HepG2 (cell line): ENCODE measurements around the gene NBEA. TPM values are rescaled to one million over a fixed set of nuclear protein-coding genes. Genes with fewer than 3 reads are reported as not detected.
A peak's percentile ranks its signal among the peaks of the same experiment; 100 is the strongest.

Experiments
- AKAP8 ChIP-seq: sonication (generic); formaldehyde crosslinking; IDR thresholded peaks from 2 replicates; pipeline ENCODE4 v1.5.1; 2020; ENCODE audit warnings: mild to moderate bottlenecking, missing genetic modification reagents
- ARNT ChIP-seq: fragments of 450-650 bp; IDR thresholded peaks from 2 replicates; pipeline ENCODE4 v1.6.1; 2017
- FOXK1 ChIP-seq: sonication (generic); formaldehyde crosslinking; IDR thresholded peaks from 2 replicates; pipeline ENCODE4 v1.4.0; 2020; ENCODE audit warnings: low read depth, missing genetic modification reagents, borderline replicate concordance
- GATA4 ChIP-seq: sonication (generic); IDR thresholded peaks from 2 replicates; pipeline ENCODE4 v1.6.1; 2016; ENCODE audit warnings: antibody characterized with exemption, low read depth, borderline replicate concordance
- MTF2 ChIP-seq: sonication (generic); formaldehyde crosslinking; IDR thresholded peaks from 2 replicates; pipeline ENCODE4 v1.5.0; 2020; ENCODE audit warnings: missing genetic modification reagents, borderline replicate concordance
- MYNN ChIP-seq: sonication (generic); formaldehyde crosslinking; IDR thresholded peaks from 2 replicates; pipeline ENCODE4 v1.4.0; 2020; ENCODE audit warnings: mild to moderate bottlenecking, low read depth, missing genetic modification reagents
- NR0B2 ChIP-seq: sonication (generic); formaldehyde crosslinking; IDR thresholded peaks from 2 replicates; pipeline ENCODE4 v1.4.0; 2020; ENCODE audit warnings: mild to moderate bottlenecking, missing genetic modification reagents
- POLR2AphosphoS2 ChIP-seq: IDR thresholded peaks from 2 replicates; pipeline ENCODE4 v1.6.1; 2011; ENCODE audit warnings: low read depth, low read length, improper control_type of control experiment
- SP140L ChIP-seq: sonication (generic); formaldehyde crosslinking; IDR thresholded peaks from 2 replicates; pipeline ENCODE4 v1.4.0; 2020; ENCODE audit warnings: missing genetic modification reagents, borderline replicate concordance
- SRSF4 ChIP-seq: fragments of 200-400 bp; formaldehyde crosslinking; IDR thresholded peaks from one replicate; pipeline ENCODE4 v1.6.1; 2018; ENCODE audit warnings: mild to moderate bottlenecking, low read depth, low read length, moderate library complexity; ENCODE audit not compliant: poor library complexity, severe bottlenecking
- ZBTB37 ChIP-seq: sonication (generic); formaldehyde crosslinking; IDR thresholded peaks from 2 replicates; pipeline ENCODE4 v1.4.0; 2020; ENCODE audit warnings: mild to moderate bottlenecking, missing genetic modification reagents
- ZFP36L1 ChIP-seq: sonication (generic); formaldehyde crosslinking; IDR thresholded peaks from 2 replicates; pipeline ENCODE4 v1.8.0; 2022; ENCODE audit warnings: mild to moderate bottlenecking, missing genetic modification reagents, moderate library complexity
- ZFP90 ChIP-seq: sonication (generic); formaldehyde crosslinking; IDR thresholded peaks from 2 replicates; pipeline ENCODE4 v1.8.0; 2022; ENCODE audit warnings: missing genetic modification reagents, mild to moderate bottlenecking, inconsistent platforms, borderline replicate concordance
- ZNF138 ChIP-seq: sonication (generic); formaldehyde crosslinking; IDR thresholded peaks from 2 replicates; pipeline ENCODE4 v1.5.0; 2020; ENCODE audit warnings: mild to moderate bottlenecking, low read depth, missing genetic modification reagents
- ZNF292 ChIP-seq: sonication (generic); formaldehyde crosslinking; IDR thresholded peaks from 2 replicates; pipeline ENCODE4 v1.8.1; 2022; ENCODE audit warnings: mild to moderate bottlenecking, low read depth, missing genetic modification reagents, borderline replicate concordance
- ZNF34 ChIP-seq: sonication (generic); formaldehyde crosslinking; IDR thresholded peaks from 2 replicates; pipeline ENCODE4 v1.4.0; 2020; ENCODE audit warnings: mild to moderate bottlenecking, missing genetic modification reagents, borderline replicate concordance
- ZNF546 ChIP-seq: sonication (generic); formaldehyde crosslinking; conservative IDR thresholded peaks from 2 replicates; pipeline ENCODE4 v1.8.1; 2023; ENCODE audit warnings: mild to moderate bottlenecking, missing genetic modification reagents
- ZNF589 ChIP-seq: sonication (generic); formaldehyde crosslinking; conservative IDR thresholded peaks from 2 replicates; pipeline ENCODE4 v1.8.0; 2022; ENCODE audit warnings: mild to moderate bottlenecking, moderate library complexity, missing genetic modification reagents
- polyA plus RNA-seq, 8 experiments: library from polyadenylated mRNA; depleted of rRNA in 3 of 8; stranded (reverse) in 7 of 8; unstranded in 1 of 8; fragments of >200 nt; fragmentation: Illumina TruSeq in 4 of 8; extraction: Trizol in 4 of 8; gene quantifications; 2 replicates each; pipeline versions ENCODE4 v1.2.1 to v1.2.3, GENCODE V29; 2011 to 2016; ENCODE audit warnings: low read depth in 4 of 8, missing spikeins in 1 of 8, mixed read lengths in 1 of 8; ENCODE audit not compliant: insufficient read depth in 1 of 8
- total RNA-seq, 5 experiments: library from RNA; depleted of rRNA; stranded (reverse); fragments of >200 nt; fragmentation: Illumina TruSeq; extraction: Trizol; gene quantifications; 2 replicates each; pipeline ENCODE4 v1.2.3, GENCODE V29; 2016; ENCODE audit warnings: low read depth in 1 of 5
- TF ChIP-seq, protein P1 (sequence below): sonication (generic); formaldehyde crosslinking; IDR thresholded peaks from 2 replicates; pipeline ENCODE4 v1.5.0; 2020; ENCODE audit warnings: mild to moderate bottlenecking, missing genetic modification reagents, borderline replicate concordance
- TF ChIP-seq, protein P2 (sequence below): sonication (generic); formaldehyde crosslinking; IDR thresholded peaks from 2 replicates; pipeline ENCODE4 v1.8.0; 2022; ENCODE audit warnings: mild to moderate bottlenecking, missing genetic modification reagents; ENCODE audit not compliant: insufficient replicate concordance
- TF ChIP-seq, protein P3 (sequence below): sonication (generic); formaldehyde crosslinking; IDR thresholded peaks from 2 replicates; pipeline ENCODE4 v1.4.0; 2020; ENCODE audit warnings: mild to moderate bottlenecking, missing genetic modification reagents, borderline replicate concordance

NBEA gene
- total and polyA plus RNA-seq, 2 of the 13 experiments (the other 11 are each of a cell fraction or from before 2014, with no cell fraction given), result 2.7 to 2.8 TPM

GRCh38 chr13:35283856-35284255 lies 341.8 kb downstream of the NBEA start (continued):
- TF ChIP-seq ARNT (no peak), MTF2 (CRISPR knock-in tag) (no peak), NR0B2 (CRISPR knock-in tag) (no peak), AKAP8 (CRISPR knock-in tag) (no peak), ZFP36L1 (CRISPR knock-in tag) (0 out of 2 replicates have a peak, but pooled peaks have one; percentile 52), MYNN (CRISPR knock-in tag) (no peak), ZNF589 (CRISPR knock-in tag) (no peak), SRSF4 (no peak), ZNF292 (0 out of 2 replicates have a peak, but pooled peaks have one; percentile 46), ZFP90 (CRISPR knock-in tag) (no peak), POLR2AphosphoS2 (no peak), ZBTB37 (CRISPR knock-in tag) (no peak), SP140L (CRISPR knock-in tag) (no peak), ZNF34 (CRISPR knock-in tag) (no peak), ZNF546 (CRISPR knock-in tag) (no peak), ZNF138 (CRISPR knock-in tag) (no peak), GATA4 (no peak), FOXK1 (CRISPR knock-in tag) (peak; percentile 83; the same call in 1 of the 2 replicates)
- TF ChIP-seq, protein P1, sequence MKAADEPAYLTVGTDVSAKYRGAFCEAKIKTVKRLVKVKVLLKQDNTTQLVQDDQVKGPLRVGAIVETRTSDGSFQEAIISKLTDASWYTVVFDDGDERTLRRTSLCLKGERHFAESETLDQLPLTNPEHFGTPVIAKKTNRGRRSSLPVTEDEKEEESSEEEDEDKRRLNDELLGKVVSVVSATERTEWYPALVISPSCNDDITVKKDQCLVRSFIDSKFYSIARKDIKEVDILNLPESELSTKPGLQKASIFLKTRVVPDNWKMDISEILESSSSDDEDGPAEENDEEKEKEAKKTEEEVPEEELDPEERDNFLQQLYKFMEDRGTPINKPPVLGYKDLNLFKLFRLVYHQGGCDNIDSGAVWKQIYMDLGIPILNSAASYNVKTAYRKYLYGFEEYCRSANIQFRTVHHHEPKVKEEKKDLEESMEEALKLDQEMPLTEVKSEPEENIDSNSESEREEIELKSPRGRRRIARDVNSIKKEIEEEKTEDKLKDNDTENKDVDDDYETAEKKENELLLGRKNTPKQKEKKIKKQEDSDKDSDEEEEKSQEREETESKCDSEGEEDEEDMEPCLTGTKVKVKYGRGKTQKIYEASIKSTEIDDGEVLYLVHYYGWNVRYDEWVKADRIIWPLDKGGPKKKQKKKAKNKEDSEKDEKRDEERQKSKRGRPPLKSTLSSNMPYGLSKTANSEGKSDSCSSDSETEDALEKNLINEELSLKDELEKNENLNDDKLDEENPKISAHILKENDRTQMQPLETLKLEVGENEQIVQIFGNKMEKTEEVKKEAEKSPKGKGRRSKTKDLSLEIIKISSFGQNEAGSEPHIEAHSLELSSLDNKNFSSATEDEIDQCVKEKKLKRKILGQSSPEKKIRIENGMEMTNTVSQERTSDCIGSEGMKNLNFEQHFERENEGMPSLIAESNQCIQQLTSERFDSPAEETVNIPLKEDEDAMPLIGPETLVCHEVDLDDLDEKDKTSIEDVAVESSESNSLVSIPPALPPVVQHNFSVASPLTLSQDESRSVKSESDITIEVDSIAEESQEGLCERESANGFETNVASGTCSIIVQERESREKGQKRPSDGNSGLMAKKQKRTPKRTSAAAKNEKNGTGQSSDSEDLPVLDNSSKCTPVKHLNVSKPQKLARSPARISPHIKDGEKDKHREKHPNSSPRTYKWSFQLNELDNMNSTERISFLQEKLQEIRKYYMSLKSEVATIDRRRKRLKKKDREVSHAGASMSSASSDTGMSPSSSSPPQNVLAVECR (CRISPR knock-in tag), result no peak; the same call in 1 of the 2 replicates
- TF ChIP-seq, protein P2, sequence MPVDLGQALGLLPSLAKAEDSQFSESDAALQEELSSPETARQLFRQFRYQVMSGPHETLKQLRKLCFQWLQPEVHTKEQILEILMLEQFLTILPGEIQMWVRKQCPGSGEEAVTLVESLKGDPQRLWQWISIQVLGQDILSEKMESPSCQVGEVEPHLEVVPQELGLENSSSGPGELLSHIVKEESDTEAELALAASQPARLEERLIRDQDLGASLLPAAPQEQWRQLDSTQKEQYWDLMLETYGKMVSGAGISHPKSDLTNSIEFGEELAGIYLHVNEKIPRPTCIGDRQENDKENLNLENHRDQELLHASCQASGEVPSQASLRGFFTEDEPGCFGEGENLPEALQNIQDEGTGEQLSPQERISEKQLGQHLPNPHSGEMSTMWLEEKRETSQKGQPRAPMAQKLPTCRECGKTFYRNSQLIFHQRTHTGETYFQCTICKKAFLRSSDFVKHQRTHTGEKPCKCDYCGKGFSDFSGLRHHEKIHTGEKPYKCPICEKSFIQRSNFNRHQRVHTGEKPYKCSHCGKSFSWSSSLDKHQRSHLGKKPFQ (CRISPR knock-in tag), result no peak
- TF ChIP-seq, protein P3, sequence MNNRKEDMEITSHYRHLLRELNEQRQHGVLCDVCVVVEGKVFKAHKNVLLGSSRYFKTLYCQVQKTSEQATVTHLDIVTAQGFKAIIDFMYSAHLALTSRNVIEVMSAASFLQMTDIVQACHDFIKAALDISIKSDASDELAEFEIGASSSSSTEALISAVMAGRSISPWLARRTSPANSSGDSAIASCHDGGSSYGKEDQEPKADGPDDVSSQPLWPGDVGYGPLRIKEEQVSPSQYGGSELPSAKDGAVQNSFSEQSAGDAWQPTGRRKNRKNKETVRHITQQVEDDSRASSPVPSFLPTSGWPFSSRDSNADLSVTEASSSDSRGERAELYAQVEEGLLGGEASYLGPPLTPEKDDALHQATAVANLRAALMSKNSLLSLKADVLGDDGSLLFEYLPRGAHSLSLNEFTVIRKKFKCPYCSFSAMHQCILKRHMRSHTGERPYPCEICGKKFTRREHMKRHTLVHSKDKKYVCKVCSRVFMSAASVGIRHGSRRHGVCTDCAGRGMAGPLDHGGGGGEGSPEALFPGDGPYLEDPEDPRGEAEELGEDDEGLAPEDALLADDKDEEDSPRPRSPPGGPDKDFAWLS (CRISPR knock-in tag), result no peak
